GM21381 (cell line): Measurements from ENCODE around the gene IQCH.

Experiments
- ATAC-seq: cut with Tn5 transposase; IDR thresholded peaks from one replicate; pipeline ENCODE4 v1.9.1; 2021; ENCODE audit warnings: mild to moderate bottlenecking, moderate library complexity; ENCODE audit not compliant: unreplicated experiment

IQCH gene

GRCh38 chr15:67296684-67297083, 42.1 kb downstream of the IQCH start:
- ATAC-seq, result no peak

- no peak for ATAC-seq
These were observed 45.9 kb downstream of the IQCH start for GRCh38 chr15:67300266-67301025.

- ATAC-seq, result no peak
These were observed 49.1 kb downstream of the IQCH start for GRCh38 chr15:67303490-67304363.

GRCh38 chr15:67304778-67305177, 50.2 kb downstream of the IQCH start:
- ATAC-seq, result no peak

- ATAC-seq, result no peak
These were observed 50.9 kb downstream of the IQCH start for GRCh38 chr15:67305506-67305905.

- no peak for ATAC-seq
These were observed 52.6 kb downstream of the IQCH start for GRCh38 chr15:67307156-67307555.

GRCh38 chr15:67307889-67308597, 53.5 kb downstream of the IQCH start:
- no peak for ATAC-seq

- ATAC-seq, result no peak
These were observed 57.1 kb downstream of the IQCH start for GRCh38 chr15:67311731-67312130.

- no peak for ATAC-seq
These were observed 65.4 kb downstream of the IQCH start for GRCh38 chr15:67319961-67320360.

GRCh38 chr15:67321352-67321751, 66.8 kb downstream of the IQCH start:
- ATAC-seq, result no peak

GRCh38 chr15:67322481-67322880, 67.9 kb downstream of the IQCH start:
- ATAC-seq, result no peak

GRCh38 chr15:67327312-67327711, 72.7 kb downstream of the IQCH start:
- ATAC-seq, result no peak

GRCh38 chr15:67327737-67328136, 73.2 kb downstream of the IQCH start:
- no peak for ATAC-seq

GRCh38 chr15:67329984-67330733, 75.6 kb downstream of the IQCH start:
- ATAC-seq, result no peak

- no peak for ATAC-seq
These were observed 77.1 kb downstream of the IQCH start for GRCh38 chr15:67331676-67332075.

- no peak for ATAC-seq
These were observed 80.4 kb downstream of the IQCH start for GRCh38 chr15:67335026-67335425.

- ATAC-seq, result no peak
These were observed 81.1 kb downstream of the IQCH start for GRCh38 chr15:67335534-67336222.

GRCh38 chr15:67340630-67341029, 86.0 kb downstream of the IQCH start:
- ATAC-seq, result no peak

- ATAC-seq, result no peak
These were observed 87.0 kb downstream of the IQCH start for GRCh38 chr15:67341539-67341938.

GRCh38 chr15:67343206-67343605, 88.6 kb downstream of the IQCH start:
- ATAC-seq, result no peak
